HepG2 (cell line): ENCODE data around the gene TRMT1. TPM values are rescaled to one million over a fixed set of nuclear protein-coding genes. Genes with fewer than 3 reads are reported as not detected.

ENCODE experiments used
- AFF4 ChIP-seq: sonication (generic); formaldehyde crosslinking; IDR thresholded peaks from 2 replicates; pipeline ENCODE4 v1.4.0; 2020; ENCODE audit warnings: missing genetic modification reagents
- DNMT3B ChIP-seq: conservative IDR thresholded peaks from 2 replicates; pipeline ENCODE4 v1.6.1; 2016; ENCODE audit warnings: missing biosample characterization, control low read depth
- KDM3A ChIP-seq: IDR thresholded peaks from 2 replicates; pipeline ENCODE4 v1.6.1; 2018; ENCODE audit warnings: low read depth, missing compliant biosample characterization
- MBD4 ChIP-seq: IDR thresholded peaks from 2 replicates; pipeline ENCODE4 v1.6.1; 2012; ENCODE audit warnings: low read length, inconsistent platforms, borderline replicate concordance
- MXD4 ChIP-seq: IDR thresholded peaks from 2 replicates; pipeline ENCODE4 v1.6.1; 2016; ENCODE audit warnings: mild to moderate bottlenecking, missing biosample characterization, missing genetic modification reagents
- NFKB2 ChIP-seq: sonication (generic); formaldehyde crosslinking; IDR thresholded peaks from 2 replicates; pipeline ENCODE4 v1.4.0; 2020; ENCODE audit warnings: missing genetic modification reagents, borderline replicate concordance
- NR2F2 ChIP-seq: IDR thresholded peaks from 2 replicates; pipeline ENCODE4 v1.6.1; 2012; ENCODE audit warnings: low read depth, inconsistent platforms, borderline replicate concordance
- PITX1 ChIP-seq: sonication (generic); formaldehyde crosslinking; IDR thresholded peaks from 2 replicates; pipeline ENCODE4 v1.5.1; 2020; ENCODE audit warnings: mild to moderate bottlenecking, missing genetic modification reagents
- POLR2A ChIP-seq, 2 experiments: IDR thresholded peaks; 2 replicates each; pipeline ENCODE4 v1.6.1; 2011; ENCODE audit warnings: low read depth in 2 of 2, low read length in 2 of 2, mild to moderate bottlenecking in 1 of 2, moderate library complexity in 1 of 2; ENCODE audit not compliant: insufficient read depth in 1 of 2
- PTBP1 ChIP-seq: fragments of 200-400 bp; formaldehyde crosslinking; IDR thresholded peaks from 2 replicates; pipeline ENCODE4 v1.6.1; 2018; ENCODE audit warnings: low read length, low read depth; ENCODE audit not compliant: poor library complexity, severe bottlenecking
- RBFOX2 ChIP-seq: fragments of 200-400 bp; formaldehyde crosslinking; IDR thresholded peaks from 2 replicates; pipeline ENCODE4 v1.6.1; 2017; ENCODE audit warnings: low read depth, mild to moderate bottlenecking, low read length
- RBM22 ChIP-seq: fragments of 200-400 bp; formaldehyde crosslinking; optimal IDR thresholded peaks from 2 replicates; pipeline ENCODE3; 2017; ENCODE audit warnings: mild to moderate bottlenecking, low read length, moderate library complexity
- SMAD1 ChIP-seq: sonication (generic); formaldehyde crosslinking; IDR thresholded peaks from 2 replicates; pipeline ENCODE4 v1.4.0; 2020; ENCODE audit warnings: missing genetic modification reagents, low read depth, mild to moderate bottlenecking, borderline replicate concordance
- SMAD3 ChIP-seq: sonication (generic); formaldehyde crosslinking; IDR thresholded peaks from 2 replicates; pipeline ENCODE4 v1.4.0; 2020; ENCODE audit warnings: missing genetic modification reagents
- TERF1 ChIP-seq: sonication (generic); formaldehyde crosslinking; IDR thresholded peaks from 2 replicates; pipeline ENCODE4 v1.8.0; 2022; ENCODE audit warnings: mild to moderate bottlenecking, missing genetic modification reagents, moderate library complexity
- WIZ ChIP-seq: sonication (generic); formaldehyde crosslinking; IDR thresholded peaks from 2 replicates; pipeline ENCODE4 v1.5.1; 2020; ENCODE audit warnings: mild to moderate bottlenecking, missing genetic modification reagents
- YEATS2 ChIP-seq: sonication (generic); formaldehyde crosslinking; IDR thresholded peaks from 2 replicates; pipeline ENCODE4 v1.4.0; 2020; ENCODE audit warnings: missing genetic modification reagents, borderline replicate concordance
- ZKSCAN1 ChIP-seq: fragments of 150-350 bp; IDR thresholded peaks from 2 replicates; pipeline ENCODE4 v1.6.1; 2014; ENCODE audit warnings: low read length
- ZNF143 ChIP-seq: sonication (generic); formaldehyde crosslinking; IDR thresholded peaks from 2 replicates; pipeline ENCODE4 v1.4.0; 2020; ENCODE audit warnings: missing genetic modification reagents
- ZNF296 ChIP-seq: sonication (generic); formaldehyde crosslinking; conservative IDR thresholded peaks from 2 replicates; pipeline ENCODE4 v1.5.0; 2020; ENCODE audit warnings: mild to moderate bottlenecking, missing genetic modification reagents
- ZNF687 ChIP-seq: sonication (generic); formaldehyde crosslinking; IDR thresholded peaks from 2 replicates; pipeline ENCODE4 v1.5.1; 2020; ENCODE audit warnings: mild to moderate bottlenecking, missing genetic modification reagents, moderate library complexity
- ZNF776 ChIP-seq: sonication (generic); formaldehyde crosslinking; IDR thresholded peaks from 2 replicates; pipeline ENCODE4 v1.4.0; 2020; ENCODE audit warnings: mild to moderate bottlenecking, missing genetic modification reagents
- polyA plus RNA-seq, 8 experiments: library from polyadenylated mRNA; depleted of rRNA in 3 of 8; stranded (reverse) in 7 of 8; unstranded in 1 of 8; fragments of >200 nt; fragmentation: Illumina TruSeq in 4 of 8; extraction: Trizol in 4 of 8; gene quantifications; 2 replicates each; pipeline versions ENCODE4 v1.2.1 to v1.2.3, GENCODE V29; 2011 to 2016; ENCODE audit warnings: low read depth in 4 of 8, missing spikeins in 1 of 8, mixed read lengths in 1 of 8; ENCODE audit not compliant: insufficient read depth in 1 of 8
- total RNA-seq, 5 experiments: library from RNA; depleted of rRNA; stranded (reverse); fragments of >200 nt; fragmentation: Illumina TruSeq; extraction: Trizol; gene quantifications; 2 replicates each; pipeline ENCODE4 v1.2.3, GENCODE V29; 2016; ENCODE audit warnings: low read depth in 1 of 5

TRMT1 gene
- total and polyA plus RNA-seq, 2 of the 13 experiments (the other 11 are each of a cell fraction or from before 2014, with no cell fraction given): 35.5 to 44.1 TPM

GRCh38 chr19:13164343-13165161 lies 48.0 kb upstream of the TRMT1 start (continued):
- TF ChIP-seq RBM22 (no peak), SMAD3 (CRISPR knock-in tag) (peak; percentile 93), AFF4 (no peak), MXD4 (CRISPR knock-in tag) (0 out of 2 replicates have a peak, but pooled peaks have one; percentile 23), TERF1 (no peak), NFKB2 (CRISPR knock-in tag) (peak; percentile 50; the same call in 1 of the 2 replicates), MBD4 (no peak), KDM3A (CRISPR knock-in tag) (peak; percentile 78; the same call in 1 of the 2 replicates), ZNF687 (peak; percentile 88), ZNF143 (CRISPR knock-in tag) (no peak), ZKSCAN1 (no peak), DNMT3B (CRISPR knock-in tag) (no peak), YEATS2 (CRISPR knock-in tag) (peak; percentile 57; the same call in 1 of the 2 replicates), SMAD1 (CRISPR knock-in tag) (no peak), WIZ (no peak), ZNF776 (CRISPR knock-in tag) (no peak), RBFOX2 (peak; percentile 72), POLR2A (IDR thresholded peaks at IDR 0.05; ENCODE audit: insufficient read depth in 1 of 2, low read depth in 2 of 2, low read length in 2 of 2) (peak in 1 of 2 experiments; percentile 75; a peak in 2 of 4 replicates), PTBP1 (no peak), PITX1 (peak; percentile 74; the same call in 1 of the 2 replicates), NR2F2 (0 out of 2 replicates have a peak, but pooled peaks have one; percentile 20), ZNF296 (no peak)
